DMS 273 treated with DMSO at 0.1 percent for 48 hours (cell line): Measurements from ENCODE around the gene MAGI2.

Experiments
- DNase-seq: peaks from one replicate; lab custom pipeline; 2025; lab: John Stamatoyannopoulos, UW

MAGI2 gene

GRCh38 chr7:78081888-78082287, 1371.6 kb downstream of the MAGI2 start:
- DNase-seq: no peak

- no peak for DNase-seq
Observed at GRCh38 chr7:78081344-78081743, 1372.1 kb downstream of the MAGI2 start.

- no peak for DNase-seq
Observed at GRCh38 chr7:78080811-78081210, 1372.7 kb downstream of the MAGI2 start.

GRCh38 chr7:78080241-78080640, 1373.2 kb downstream of the MAGI2 start:
- no peak for DNase-seq

- no peak for DNase-seq
Observed at GRCh38 chr7:78074713-78075112, 1378.8 kb downstream of the MAGI2 start.

- DNase-seq: no peak
Observed at GRCh38 chr7:78073609-78074382, 1379.7 kb downstream of the MAGI2 start.

- DNase-seq: no peak
Observed at GRCh38 chr7:78072201-78072590, 1381.3 kb downstream of the MAGI2 start.

GRCh38 chr7:78071491-78072200, 1381.8 kb downstream of the MAGI2 start:
- no peak for DNase-seq

- DNase-seq: no peak
Observed at GRCh38 chr7:78066599-78066998, 1386.9 kb downstream of the MAGI2 start.

GRCh38 chr7:78063758-78064157, 1389.7 kb downstream of the MAGI2 start:
- peak; percentile 52 for DNase-seq

GRCh38 chr7:78062214-78062613, 1391.3 kb downstream of the MAGI2 start:
- no peak for DNase-seq

GRCh38 chr7:78057571-78057970, 1395.9 kb downstream of the MAGI2 start:
- no peak for DNase-seq

- DNase-seq: no peak
Observed at GRCh38 chr7:78055599-78055998, 1397.9 kb downstream of the MAGI2 start.

- no peak for DNase-seq
Observed at GRCh38 chr7:78055001-78055573, 1398.4 kb downstream of the MAGI2 start.

GRCh38 chr7:78052112-78052511, 1401.4 kb downstream of the MAGI2 start:
- DNase-seq: peak; percentile 41

- no peak for DNase-seq
Observed at GRCh38 chr7:78047800-78048199, 1405.7 kb downstream of the MAGI2 start.

- no peak for DNase-seq
Observed at GRCh38 chr7:78043159-78043558, 1410.3 kb downstream of the MAGI2 start.

- DNase-seq: no peak
Observed at GRCh38 chr7:78041423-78041822, 1412.0 kb downstream of the MAGI2 start.

GRCh38 chr7:78039790-78040776, 1413.4 kb downstream of the MAGI2 start:
- DNase-seq: no peak

- DNase-seq: no peak
Observed at GRCh38 chr7:78038465-78039080, 1414.9 kb downstream of the MAGI2 start.

- peak; percentile 51 for DNase-seq
Observed at GRCh38 chr7:78037603-78038002, 1415.9 kb downstream of the MAGI2 start.
